ENCODE results near the gene METTL2B. TPM values are rescaled to one million over a fixed set of nuclear protein-coding genes. Genes with fewer than 3 reads are reported as not detected.
"Not testable (repeated sequence)": the region's sequence is repeated elsewhere in the genome, so short reads cannot be mapped to it uniquely, and the experiment has no call there.

Gene METTL2B
- total RNA-seq, 2 donors from 2014 or later, result 13.3 to 14.4 TPM

DNA sequence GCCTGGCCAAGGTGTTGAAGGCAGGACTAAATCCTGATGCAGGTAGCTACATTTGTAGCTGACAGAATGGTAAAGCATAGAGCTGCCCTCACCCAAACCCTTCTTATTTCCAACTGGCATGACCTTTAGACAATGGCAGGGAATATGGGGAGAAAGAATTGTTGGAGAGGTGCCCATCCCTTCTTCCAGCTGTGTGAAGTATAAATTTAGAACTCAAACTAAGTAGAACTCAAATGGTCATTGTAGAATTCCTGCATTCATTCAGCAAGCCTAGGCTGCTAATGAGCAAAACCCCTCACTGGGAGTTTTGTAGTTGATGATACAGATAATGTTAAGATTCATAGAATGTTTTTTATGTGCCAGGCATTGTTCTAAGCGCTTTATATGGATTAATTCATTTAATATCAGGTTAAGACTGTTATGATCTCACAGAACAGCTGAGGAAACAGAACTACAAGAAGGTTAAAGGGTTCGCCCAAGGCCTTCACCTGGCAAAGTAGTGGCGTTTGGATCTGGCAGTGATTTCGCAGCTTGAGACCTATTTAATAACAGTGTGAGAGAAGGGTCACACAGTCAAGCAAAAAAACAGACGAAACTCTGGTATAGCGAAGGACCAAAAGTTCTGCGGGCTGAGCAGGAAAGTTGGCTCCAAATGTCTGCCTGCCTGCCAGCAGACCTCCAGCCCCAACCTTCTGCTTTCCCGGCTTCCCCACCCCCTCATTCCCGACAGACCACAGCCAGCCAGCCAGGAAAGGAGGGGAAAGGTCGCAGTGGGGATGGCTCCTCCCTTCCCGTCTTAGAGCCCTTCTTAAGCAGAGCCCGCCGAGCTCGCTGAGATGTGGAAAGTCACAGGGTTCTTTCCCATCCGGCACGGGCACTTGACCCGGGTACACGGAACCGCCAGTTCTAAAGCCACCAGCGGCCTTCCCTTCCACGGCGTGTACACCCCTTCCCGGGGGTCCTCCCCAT lies 22.4 kb upstream of the METTL2B start:
- no peak for TF ChIP-seq CTCF (IDR thresholded peaks at IDR 0.05)
- DNase-seq (ENCODE audit: low spot score), result peak; percentile 93
- Histone ChIP-seq H3K4me3 (peak overlapping the region in 1 of 2 donors; percentile 19), H3K4me1 (peaks cover 0 to 40% of the 10 kb centered on the region in 2 donors), H3K27ac (peak overlapping the region; percentile 89 to 97), H3K36me3 (peaks cover 5% of the 10 kb centered on the region), H3K27me3 (no peaks in the 10 kb centered on the region), H3K9me3 (no peaks in the 10 kb centered on the region)

- Histone ChIP-seq H3K4me3 (peak overlapping the region; percentile 65 to 67), H3K27me3 (no peaks in the 10 kb centered on the region), H3K36me3 (peaks cover 5% of the 10 kb centered on the region), H3K4me1 (peaks cover 0 to 45% of the 10 kb centered on the region in 2 donors), H3K9me3 (no peaks in the 10 kb centered on the region), H3K27ac (peak overlapping the region; percentile 89 to 97)
- DNase-seq (ENCODE audit: low spot score), result no peak
- TF ChIP-seq CTCF (IDR thresholded peaks at IDR 0.05), result no peak
Observed at GRCh38 chr7:128454808-128455542, 21.6 kb upstream of the METTL2B start.

- TF ChIP-seq CTCF (IDR thresholded peaks at IDR 0.05), result no peak
- peak within 1 kb of the TSS; percentile 89 to 97 for H3K27ac ChIP-seq
- peak within 1 kb of the TSS; percentile 65 to 67 for H3K4me3 ChIP-seq
- peak; percentile 93 for DNase-seq (ENCODE audit: low spot score)
- no peaks in the 10 kb centered on the region for H3K27me3 ChIP-seq
- no peaks in the 10 kb centered on the region for H3K9me3 ChIP-seq
- H3K4me1 ChIP-seq, result peaks cover 0 to 45% of the 10 kb centered on the region in 2 donors
- peaks cover 5% of the 10 kb centered on the region for H3K36me3 ChIP-seq
Observed at GRCh38 chr7:128455543-128456254, 20.8 kb upstream of the METTL2B start, which contains the start of gene HILPDA. Gene HILPDA, plus strand, starts transcription at chr7:128455878. Its CDS starts 1,391 bp downstream, at chr7:128457269.

DNA sequence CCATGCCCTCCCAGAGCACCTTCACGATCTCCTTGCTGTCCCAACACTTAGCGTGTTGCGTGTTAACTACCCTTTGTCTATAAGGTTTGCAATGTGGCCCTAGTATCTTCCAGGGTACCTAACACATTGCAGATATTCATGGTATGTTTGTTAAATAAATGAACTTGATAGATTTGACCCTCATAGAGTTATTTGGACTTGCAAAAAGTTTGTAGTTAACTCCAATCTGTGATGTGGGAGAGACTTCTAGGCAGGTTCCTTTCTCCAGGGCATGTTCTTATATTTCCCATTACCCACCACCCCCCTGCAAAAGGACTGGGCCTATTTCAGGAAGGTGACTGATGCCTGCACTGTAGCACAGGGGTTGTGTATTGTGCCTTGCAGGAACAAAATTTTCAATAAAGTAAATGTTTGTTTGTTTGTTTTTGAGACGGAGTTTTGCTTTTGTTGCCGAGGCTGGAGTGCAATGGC lies 20.3 kb upstream of the METTL2B start:
- H3K4me3 ChIP-seq, result peak overlapping the region; percentile 65 to 67
- H3K27ac ChIP-seq, result peak overlapping the region; percentile 89 to 97
- H3K27me3 ChIP-seq, result no peaks in the 10 kb centered on the region
- no peak for TF ChIP-seq CTCF (IDR thresholded peaks at IDR 0.05)
- no peaks in the 10 kb centered on the region for H3K9me3 ChIP-seq
- peaks cover 5% of the 10 kb centered on the region for H3K36me3 ChIP-seq
- DNase-seq (ENCODE audit: low spot score), result no peak
- H3K4me1 ChIP-seq, result peaks cover 0 to 45% of the 10 kb centered on the region in 2 donors

- not testable (repeated sequence) for H3K36me3 ChIP-seq; H3K27ac ChIP-seq; H3K27me3 ChIP-seq; DNase-seq (ENCODE audit: low spot score); H3K4me3 ChIP-seq; H3K9me3 ChIP-seq
- H3K4me1 ChIP-seq, result peaks cover 0 to 45% of the 10 kb centered on the region in 2 donors
Observed at GRCh38 chr7:128457385-128457784, 19.2 kb upstream of the METTL2B start.
